ENCODE results near the gene RCSD1.

RCSD1 gene

DNA sequence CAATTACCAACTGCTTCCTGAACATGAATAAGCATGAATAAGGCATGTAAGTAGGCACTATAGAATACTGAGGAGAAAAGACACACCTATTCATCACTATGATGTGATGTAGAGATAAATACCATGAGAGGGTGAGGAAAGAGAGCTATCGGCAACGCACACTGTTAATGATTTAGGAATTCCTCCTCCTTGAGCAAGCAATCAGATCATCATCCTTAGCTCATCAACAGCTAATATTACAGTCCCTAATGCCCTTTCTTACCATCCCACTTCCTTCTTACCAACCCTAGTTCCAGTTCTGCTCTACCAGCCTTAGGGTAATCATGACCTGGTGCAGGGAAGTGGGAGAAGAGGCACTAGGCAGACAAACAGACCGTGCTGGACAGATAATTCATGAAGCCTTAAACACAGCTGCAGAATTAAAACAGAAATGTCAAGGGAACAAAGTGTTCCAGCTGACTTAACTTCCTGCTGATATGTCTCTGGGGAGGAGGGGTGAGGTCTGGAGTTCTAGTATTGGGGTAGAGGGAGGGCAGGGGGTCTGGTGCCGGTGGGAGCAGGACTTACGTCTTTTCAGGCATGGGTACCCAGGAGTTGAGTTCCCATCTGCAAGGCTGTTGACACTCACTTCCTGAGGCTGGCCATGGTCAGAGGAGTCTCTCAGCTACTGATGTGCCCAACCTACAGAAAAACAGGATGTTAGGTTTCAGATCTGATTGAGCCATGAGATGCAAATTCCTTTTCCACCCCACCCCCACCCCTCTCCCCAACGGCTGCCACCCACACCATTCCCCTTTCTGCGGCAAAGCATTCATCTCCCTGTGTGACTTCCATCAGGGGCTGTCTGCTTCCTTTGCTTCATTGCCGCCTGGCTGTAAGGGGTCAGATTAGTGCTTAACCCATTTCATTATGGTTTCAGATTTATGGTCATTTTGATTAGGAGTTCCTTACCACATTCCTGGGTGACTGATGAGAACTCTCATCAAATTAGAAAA is 12.6 kb upstream of the RCSD1 start:
- DNase-seq (ENCODE audit: low spot score) = peak; percentile 52

DNA sequence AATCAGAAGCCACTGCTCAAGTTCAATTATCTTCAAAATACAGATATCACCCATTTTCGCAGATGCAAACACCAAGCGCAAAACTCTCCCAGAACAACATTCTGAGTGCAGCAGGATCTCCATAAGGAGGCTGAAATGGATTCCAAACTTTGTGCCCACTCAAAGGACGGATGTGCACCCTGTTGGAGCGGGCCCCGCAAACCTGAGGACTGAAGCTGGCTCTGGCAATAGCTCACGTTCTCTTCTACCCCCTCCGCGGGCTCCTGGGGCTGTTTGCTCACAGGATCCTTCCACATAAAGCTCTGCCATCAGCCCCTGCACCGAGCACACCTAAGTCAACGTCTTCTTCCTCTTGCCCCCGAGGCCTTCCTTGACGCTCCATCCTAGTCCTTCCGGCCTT is 11.7 kb upstream of the RCSD1 start:
- no peak for DNase-seq (ENCODE audit: low spot score)

- DNase-seq (ENCODE audit: low spot score) = no peak
Measured at GRCh38 chr1:167618789-167619188, 11.2 kb upstream of the RCSD1 start.

GRCh38 chr1:167620002-167620401 is 10.0 kb upstream of the RCSD1 start:
- no peak for DNase-seq (ENCODE audit: low spot score)

- no peak for DNase-seq (ENCODE audit: low spot score)
Measured at GRCh38 chr1:167621780-167622313, 8.2 kb upstream of the RCSD1 start.

DNA sequence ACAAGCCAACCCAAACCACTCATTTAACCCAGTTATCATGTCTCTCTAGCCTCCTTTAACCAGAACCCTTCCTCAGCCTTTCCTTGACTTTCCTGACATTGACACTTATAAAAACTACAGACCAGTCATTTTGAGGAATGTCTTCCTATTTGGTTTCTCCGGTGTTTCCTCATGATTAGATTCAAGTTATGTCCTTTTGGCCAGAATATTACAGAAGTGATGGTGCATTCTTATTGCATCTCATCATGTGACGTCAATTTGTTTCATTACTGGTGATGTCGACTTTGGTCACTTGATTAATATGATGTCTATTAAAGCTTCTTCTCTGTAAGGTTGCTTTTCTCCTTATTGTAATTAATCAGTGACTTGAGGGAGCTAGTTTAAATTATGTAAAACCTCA is 6.1 kb upstream of the RCSD1 start:
- no peak for DNase-seq (ENCODE audit: low spot score)

DNA sequence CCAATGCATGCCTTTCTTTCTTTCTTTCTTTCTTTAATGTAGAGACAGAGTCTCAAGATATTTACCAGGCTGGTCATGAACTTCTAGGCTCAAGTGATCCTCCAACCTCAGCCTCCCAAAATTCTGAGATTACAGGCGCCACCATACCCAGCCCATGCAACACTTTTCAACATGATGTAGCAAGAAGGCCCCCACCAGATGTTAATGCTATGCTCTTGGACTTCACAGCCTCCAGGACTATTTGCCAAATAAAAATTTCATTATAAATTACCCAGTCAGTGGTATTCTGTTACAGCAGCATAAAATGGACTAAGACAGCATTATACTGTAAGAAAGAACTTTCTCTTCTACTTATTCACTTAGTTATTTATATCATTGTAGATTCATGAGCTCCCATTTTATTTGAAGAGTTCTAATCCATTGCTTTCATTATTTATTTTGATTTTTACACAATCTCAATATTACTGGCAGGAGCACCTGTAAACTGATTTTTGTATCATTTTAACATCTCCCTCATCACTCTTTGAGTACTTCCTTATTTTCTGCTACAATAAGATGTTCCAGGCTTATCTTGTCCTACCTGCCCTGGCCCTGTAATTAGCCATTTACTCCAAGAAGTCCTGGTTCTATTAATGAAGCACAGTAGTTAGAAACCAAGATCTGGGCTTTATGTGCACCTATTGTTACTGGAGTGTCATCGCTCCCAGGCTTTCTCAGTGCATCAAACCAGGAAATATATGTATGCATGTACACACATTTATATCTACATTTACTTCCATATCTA is 4.8 kb upstream of the RCSD1 start:
- DNase-seq (ENCODE audit: low spot score) = no peak

- DNase-seq (ENCODE audit: low spot score) = peak; percentile 32
Measured at GRCh38 chr1:167627615-167627864, 2.5 kb upstream of the RCSD1 start.

GRCh38 chr1:167627865-167628641 is 2.0 kb upstream of the RCSD1 start:
- no peak for DNase-seq (ENCODE audit: low spot score)

GRCh38 chr1:167628741-167629515 is 1.1 kb upstream of the RCSD1 start:
- DNase-seq (ENCODE audit: low spot score) = no peak

DNA sequence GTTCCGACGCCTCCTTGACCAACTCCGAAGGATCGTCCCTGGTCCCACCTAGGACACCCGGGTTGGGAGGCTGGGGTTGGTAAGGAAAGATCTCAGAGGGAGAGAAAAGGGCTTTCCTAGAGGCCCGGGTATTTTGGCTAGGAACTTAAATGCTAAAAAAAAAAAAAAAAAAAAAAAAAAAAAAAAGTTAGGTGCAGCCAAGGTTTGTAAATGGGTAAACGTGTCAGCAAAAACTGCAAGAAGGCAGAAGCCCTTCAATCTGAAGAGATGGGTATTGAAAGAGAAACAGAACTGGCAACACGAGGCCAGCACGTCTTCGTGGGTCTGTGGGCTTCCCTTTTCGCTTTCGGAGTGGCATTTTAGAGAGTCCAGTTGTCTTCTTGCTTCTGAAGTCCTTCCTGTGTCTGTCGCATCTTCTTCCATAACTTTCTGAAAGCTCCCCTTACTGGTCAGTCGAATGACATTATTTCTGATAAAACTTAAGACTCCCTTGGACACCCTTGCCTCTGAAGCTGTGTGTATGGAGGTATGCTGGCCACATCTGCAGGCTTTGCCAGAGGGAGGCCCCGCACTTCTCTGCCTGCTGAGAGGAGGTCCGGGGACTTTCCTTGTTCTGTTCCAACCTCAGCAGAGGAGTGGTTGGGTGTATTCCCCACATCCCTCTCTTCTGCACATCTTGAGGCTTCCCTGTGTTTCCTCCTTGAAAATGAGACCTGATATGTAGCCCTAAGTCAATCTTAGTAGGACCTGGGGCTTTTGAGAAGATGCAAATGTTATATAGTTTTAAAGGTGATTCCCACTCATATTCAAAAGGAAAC is 745 bp downstream of the RCSD1 start:
- no peak for DNase-seq (ENCODE audit: low spot score)

GRCh38 chr1:167631386-167631935 is 1.4 kb downstream of the RCSD1 start:
- no peak for DNase-seq (ENCODE audit: low spot score)

DNA sequence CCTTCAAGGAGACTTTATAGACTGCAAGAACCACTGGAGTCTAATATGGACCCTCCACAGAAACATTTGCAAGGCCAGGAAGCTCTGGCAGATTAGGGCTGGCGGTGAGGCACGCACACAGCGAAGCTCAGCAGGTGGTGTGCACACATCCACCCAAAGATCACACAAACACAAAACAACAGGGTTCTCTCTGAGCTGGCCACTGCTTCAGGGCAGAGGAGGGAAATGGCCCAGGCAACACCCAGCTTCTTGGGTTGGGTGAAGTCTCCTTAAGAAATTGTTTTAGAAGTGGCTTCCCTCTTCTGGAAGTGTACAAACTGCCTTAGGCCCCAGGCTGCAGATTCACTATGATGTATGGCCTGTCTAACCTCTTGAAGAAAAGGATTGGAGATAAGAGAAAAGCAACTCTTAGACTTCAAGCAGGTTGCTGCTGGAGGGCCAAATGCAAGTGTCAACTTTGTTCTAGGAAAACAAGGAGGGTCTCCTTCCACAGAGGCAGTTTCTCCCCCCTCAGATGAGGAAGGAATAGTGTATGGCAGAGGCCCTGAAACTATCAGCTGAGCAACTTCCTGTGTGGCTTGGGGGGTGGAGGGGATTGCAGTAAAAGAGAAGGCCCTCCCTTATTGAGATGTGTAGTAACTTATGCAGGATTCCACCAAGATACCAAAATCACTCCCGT is 2.0 kb downstream of the RCSD1 start:
- no peak for DNase-seq (ENCODE audit: low spot score)

DNA sequence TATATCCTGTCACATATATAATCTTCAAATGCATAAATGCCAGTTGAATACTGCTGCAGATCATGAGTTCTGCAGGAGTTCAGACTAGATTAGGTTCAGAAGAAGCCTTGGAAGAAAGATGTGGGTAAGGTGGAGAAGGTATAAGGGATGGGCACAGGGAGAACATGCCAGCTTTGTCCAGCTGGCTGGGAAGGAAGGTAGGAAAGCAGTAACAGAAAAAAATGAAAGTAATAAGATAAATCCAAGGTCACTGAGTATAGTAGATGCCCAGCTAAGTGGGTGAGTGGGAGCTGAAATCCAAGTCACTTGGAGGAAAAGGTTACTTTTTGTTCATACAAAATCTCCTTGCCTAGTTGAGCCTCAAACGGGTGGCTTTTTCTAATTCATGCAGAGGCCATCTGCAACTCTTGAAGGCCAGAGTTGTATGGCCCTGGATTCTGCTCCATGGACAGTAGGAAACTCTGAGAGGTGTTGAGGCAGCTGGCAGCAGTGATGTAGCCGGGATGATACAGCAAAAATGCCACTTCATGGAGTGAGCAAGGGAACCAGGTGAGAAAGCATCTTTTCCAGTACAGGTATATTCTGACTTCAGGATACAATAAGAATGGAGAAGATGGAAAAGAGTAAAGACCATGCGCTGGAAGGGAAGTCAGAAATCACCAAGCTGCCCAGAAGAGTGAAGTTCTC is 3.4 kb downstream of the RCSD1 start:
- DNase-seq (ENCODE audit: low spot score) = no peak

DNA sequence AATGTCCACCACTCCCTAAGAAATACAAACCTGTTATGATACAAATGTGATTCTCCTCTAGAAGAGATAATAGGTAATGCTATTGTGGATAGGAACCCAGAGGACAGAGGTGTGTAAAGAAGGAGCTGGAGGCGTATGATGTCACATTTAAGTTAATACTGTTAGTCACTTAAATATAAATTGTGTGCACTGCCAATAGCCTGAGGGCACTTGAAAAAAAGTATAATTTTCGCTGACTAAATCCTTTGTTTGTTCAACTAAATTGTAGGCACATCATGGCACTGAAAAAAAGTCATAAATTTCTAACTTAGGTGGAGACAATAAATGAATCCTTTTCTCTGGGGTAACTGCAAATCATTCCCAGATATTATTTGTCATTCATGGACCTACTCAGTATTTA is 4.4 kb downstream of the RCSD1 start:
- DNase-seq (ENCODE audit: low spot score) = no peak

DNA sequence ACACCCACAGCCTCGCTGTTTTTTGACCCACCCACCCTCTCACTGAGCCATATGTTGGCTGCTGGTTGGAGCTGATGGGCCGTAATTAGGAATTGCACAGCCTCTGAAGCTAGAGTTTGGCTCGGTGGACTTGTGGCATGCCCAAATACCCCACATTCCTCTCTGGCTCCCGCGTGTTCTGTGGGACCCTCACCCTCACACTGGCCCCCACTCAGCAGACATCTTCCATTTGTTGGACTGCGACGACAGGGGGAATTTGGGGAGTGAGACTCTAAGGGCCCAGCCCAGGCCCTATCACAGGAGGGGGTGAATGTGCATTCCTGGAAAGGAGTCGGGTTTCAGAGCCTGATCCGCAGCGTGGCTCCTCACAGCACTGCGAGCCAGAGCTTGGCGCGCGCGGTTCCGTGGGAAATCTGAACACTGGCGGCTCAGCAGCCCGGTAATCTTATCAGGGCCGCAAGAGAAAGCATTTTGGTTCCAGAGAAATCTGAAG is 5.2 kb downstream of the RCSD1 start:
- no peak for DNase-seq (ENCODE audit: low spot score)

DNA sequence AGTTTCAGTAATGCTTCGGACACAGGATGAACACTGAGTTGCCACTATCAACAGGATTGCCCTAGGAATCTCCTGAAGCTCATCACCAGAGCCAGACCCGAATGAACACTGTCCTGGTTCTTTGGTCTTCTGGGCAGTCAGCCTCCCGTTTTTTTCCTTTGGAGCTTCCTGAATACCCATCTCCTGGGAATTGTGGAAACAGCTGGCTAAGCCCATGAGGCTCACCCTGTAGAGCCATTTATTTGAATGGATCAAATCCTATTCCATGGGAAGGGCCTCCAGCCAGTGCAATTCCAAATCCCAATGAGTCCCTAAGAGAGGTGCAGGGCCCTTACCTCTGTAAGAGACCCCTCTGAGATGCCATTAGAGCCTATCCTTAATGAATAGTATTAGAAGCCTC is 5.9 kb downstream of the RCSD1 start:
- no peak for DNase-seq (ENCODE audit: low spot score)

DNA sequence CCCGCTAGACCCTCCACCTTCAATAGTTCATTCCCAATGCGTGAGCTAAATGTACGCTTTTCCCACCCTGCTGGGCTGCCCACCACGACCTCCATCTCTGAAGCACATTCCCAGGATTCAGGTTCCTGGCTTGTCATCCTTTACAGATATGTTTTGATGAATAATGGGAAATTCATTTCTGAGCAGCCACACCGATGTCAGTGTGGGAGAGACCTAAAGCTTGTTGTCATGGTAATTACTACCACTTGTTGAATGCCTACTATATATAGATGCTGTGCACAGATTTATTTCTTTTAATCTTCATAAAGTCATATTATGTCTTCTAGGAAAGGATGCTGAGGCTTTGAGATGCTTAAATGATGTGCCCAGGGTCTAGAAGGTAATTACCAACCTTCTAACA is 8.0 kb downstream of the RCSD1 start:
- no peak for DNase-seq (ENCODE audit: low spot score)

DNA sequence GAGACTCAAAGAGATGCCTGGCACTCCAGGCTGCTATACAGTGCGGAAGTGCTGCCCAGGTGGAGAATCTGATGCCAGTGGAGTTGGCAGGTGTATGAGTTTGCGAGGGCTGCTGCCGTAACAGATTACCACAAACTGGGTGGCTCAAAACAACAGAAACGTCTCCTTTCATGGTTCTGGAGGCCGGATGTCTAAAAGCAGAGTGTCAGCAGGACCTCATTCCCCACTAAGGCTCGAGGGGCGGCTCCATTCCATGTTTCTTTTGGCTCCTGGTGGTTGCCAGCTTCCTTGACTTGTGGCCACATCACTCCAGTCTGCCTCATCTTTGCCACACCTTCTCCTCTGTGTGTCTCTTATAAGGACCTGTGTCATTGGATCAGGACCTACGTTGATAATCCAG is 10.0 kb downstream of the RCSD1 start:
- DNase-seq (ENCODE audit: low spot score) = no peak
